SK-N-SH treated with all-trans-retinoic acid at 6 μM for 48 hours (cell line): ENCODE measurements around the gene CWH43.

Source experiments
- ATAC-seq: fragments of 200-7000 bp; cut with Tn5 transposase; 3 replicates; pipeline ENCODE4 v1.9.1; 2020; ENCODE audit warnings: mild to moderate bottlenecking, moderate library complexity
- ARNTL ChIP-seq: fragments of 450-650 bp; formaldehyde crosslinking; IDR thresholded peaks from 2 replicates; pipeline ENCODE4 v1.5.0; 2020; ENCODE audit warnings: low read depth, mild to moderate bottlenecking, moderate library complexity, borderline replicate concordance
- BACH2 ChIP-seq: fragments of 250-450 bp; sonication (Bioruptor Pico); IDR thresholded peaks from 2 replicates; pipeline ENCODE4 v1.9.0; 2021; ENCODE audit warnings: mild to moderate bottlenecking, borderline replicate concordance
- CSDC2 ChIP-seq: fragments of 250-450 bp; sonication (Bioruptor Pico); IDR thresholded peaks from 2 replicates; pipeline ENCODE4 v1.5.0; 2020; ENCODE audit warnings: mild to moderate bottlenecking, moderate library complexity
- ESRRG ChIP-seq: fragments of 250-450 bp; sonication (Bioruptor Pico); IDR thresholded peaks from 2 replicates; pipeline ENCODE4 v1.6.1; 2021; ENCODE audit warnings: mild to moderate bottlenecking
- GLIS3 ChIP-seq: fragments of 250-450 bp; sonication (Bioruptor Pico); IDR thresholded peaks from 2 replicates; pipeline ENCODE4 v1.5.0; 2020; ENCODE audit warnings: mild to moderate bottlenecking, moderate library complexity
- ISL1 ChIP-seq: fragments of 250-450 bp; sonication (Bioruptor Pico); IDR thresholded peaks from 2 replicates; pipeline ENCODE4 v2.1.2; 2022; ENCODE audit warnings: mild to moderate bottlenecking, moderate library complexity
- OSR1 ChIP-seq: fragments of 250-450 bp; sonication (Bioruptor Pico); IDR thresholded peaks from 2 replicates; pipeline ENCODE4 v1.8.0; 2022; ENCODE audit warnings: moderate library complexity, mild to moderate bottlenecking, inconsistent platforms
- PPARA ChIP-seq: fragments of 250-450 bp; sonication (Bioruptor Pico); IDR thresholded peaks from 2 replicates; pipeline ENCODE4 v1.5.0; 2020; ENCODE audit warnings: mild to moderate bottlenecking, borderline replicate concordance
- RARB ChIP-seq: fragments of 250-450 bp; sonication (Bioruptor Pico); IDR thresholded peaks from 2 replicates; pipeline ENCODE4 v1.8.0; 2021; ENCODE audit warnings: mild to moderate bottlenecking, moderate library complexity
- SNAI2 ChIP-seq: fragments of 250-450 bp; sonication (Bioruptor Pico); IDR thresholded peaks from 2 replicates; pipeline ENCODE4 v1.5.0; 2020; ENCODE audit warnings: mild to moderate bottlenecking, moderate library complexity
- TCF4 ChIP-seq: fragments of 250-450 bp; sonication (Bioruptor Pico); IDR thresholded peaks from 2 replicates; pipeline ENCODE4 v1.8.0; 2021; ENCODE audit warnings: mild to moderate bottlenecking, moderate library complexity, borderline replicate concordance
- TOX ChIP-seq: fragments of 250-450 bp; sonication (Bioruptor Pico); IDR thresholded peaks from 2 replicates; pipeline ENCODE4 v1.8.0; 2021; ENCODE audit warnings: mild to moderate bottlenecking, moderate library complexity, borderline replicate concordance
- ZC3H10 ChIP-seq: fragments of 250-450 bp; sonication (Bioruptor Pico); IDR thresholded peaks from 2 replicates; pipeline ENCODE4 v1.5.1; 2021; ENCODE audit warnings: mild to moderate bottlenecking, moderate library complexity
- ZFP3 ChIP-seq: fragments of 250-450 bp; sonication (Bioruptor Pico); IDR thresholded peaks from 2 replicates; pipeline ENCODE4 v1.5.0; 2020; ENCODE audit warnings: mild to moderate bottlenecking, moderate library complexity
- ZFP30 ChIP-seq: fragments of 450-650 bp; formaldehyde crosslinking; IDR thresholded peaks from 2 replicates; pipeline ENCODE4 v1.5.0; 2022; ENCODE audit warnings: mild to moderate bottlenecking, moderate library complexity
- ZNF565 ChIP-seq: fragments of 450-650 bp; formaldehyde crosslinking; conservative IDR thresholded peaks from 2 replicates; pipeline ENCODE4 v1.5.0; 2020; ENCODE audit warnings: low read depth, mild to moderate bottlenecking, moderate library complexity
- ZNF70 ChIP-seq: fragments of 450-650 bp; formaldehyde crosslinking; IDR thresholded peaks from 2 replicates; pipeline ENCODE4 v1.5.0; 2020; ENCODE audit warnings: mild to moderate bottlenecking, moderate library complexity
- ZNF8 ChIP-seq: fragments of 450-650 bp; formaldehyde crosslinking; IDR thresholded peaks from 2 replicates; pipeline ENCODE4 v1.5.0; 2020; ENCODE audit warnings: mild to moderate bottlenecking, moderate library complexity
- TF ChIP-seq, protein P1 (sequence below): fragments of 250-450 bp; sonication (Bioruptor Pico); IDR thresholded peaks from 2 replicates; pipeline ENCODE4 v1.8.0; 2020; ENCODE audit warnings: mild to moderate bottlenecking, moderate library complexity, borderline replicate concordance
- TF ChIP-seq, protein P2 (sequence below): fragments of 250-450 bp; sonication (Bioruptor Pico); IDR thresholded peaks from 2 replicates; pipeline ENCODE4 v1.5.0; 2020; ENCODE audit warnings: mild to moderate bottlenecking, moderate library complexity
- TF ChIP-seq, protein P3 (sequence below): fragments of 250-450 bp; sonication (Bioruptor Pico); IDR thresholded peaks from 2 replicates; pipeline ENCODE4 v1.5.1; 2021; ENCODE audit warnings: mild to moderate bottlenecking, moderate library complexity
- TF ChIP-seq, protein P4 (sequence below): fragments of 250-450 bp; sonication (Bioruptor Pico); IDR thresholded peaks from 2 replicates; pipeline ENCODE4 v1.8.0; 2021; ENCODE audit warnings: low read depth, mild to moderate bottlenecking, moderate library complexity, borderline replicate concordance

Gene CWH43

GRCh38 chr4:48968814-48969213 lies 17.3 kb upstream of the CWH43 start:
- TF ChIP-seq OSR1 (CRISPR knock-in tag) (no peak), BACH2 (CRISPR knock-in tag) (no peak), ZNF565 (CRISPR knock-in tag) (no peak), CSDC2 (no peak), ZFP3 (CRISPR knock-in tag) (no peak), ESRRG (CRISPR knock-in tag) (no peak)
- ATAC-seq, result no peak

DNA sequence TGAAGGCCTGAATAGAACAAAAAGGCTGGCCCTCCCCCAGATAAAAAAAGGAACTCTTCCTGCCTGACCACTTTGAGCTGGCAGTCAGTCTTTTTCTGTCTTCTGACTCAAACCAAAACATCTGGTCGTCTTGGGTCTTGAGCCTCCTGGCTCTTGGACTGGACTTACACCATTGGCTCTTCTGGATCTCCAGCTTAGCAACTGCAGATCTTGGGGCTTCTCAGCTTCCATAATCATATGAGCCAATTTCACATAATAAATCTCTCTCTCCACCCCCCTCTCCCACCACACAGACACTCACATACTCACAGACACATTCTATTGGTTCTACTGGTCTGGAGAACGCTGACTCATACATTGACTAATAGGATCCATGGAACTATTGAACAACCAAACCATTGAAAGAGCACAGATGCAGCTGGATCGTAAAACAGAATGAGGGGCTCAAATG lies 15.6 kb upstream of the CWH43 start:
- ATAC-seq, result peak; percentile 33; the same call in 1 of the 3 replicates
- no peak for TF ChIP-seq TOX (CRISPR knock-in tag)
- TF ChIP-seq, protein P1, sequence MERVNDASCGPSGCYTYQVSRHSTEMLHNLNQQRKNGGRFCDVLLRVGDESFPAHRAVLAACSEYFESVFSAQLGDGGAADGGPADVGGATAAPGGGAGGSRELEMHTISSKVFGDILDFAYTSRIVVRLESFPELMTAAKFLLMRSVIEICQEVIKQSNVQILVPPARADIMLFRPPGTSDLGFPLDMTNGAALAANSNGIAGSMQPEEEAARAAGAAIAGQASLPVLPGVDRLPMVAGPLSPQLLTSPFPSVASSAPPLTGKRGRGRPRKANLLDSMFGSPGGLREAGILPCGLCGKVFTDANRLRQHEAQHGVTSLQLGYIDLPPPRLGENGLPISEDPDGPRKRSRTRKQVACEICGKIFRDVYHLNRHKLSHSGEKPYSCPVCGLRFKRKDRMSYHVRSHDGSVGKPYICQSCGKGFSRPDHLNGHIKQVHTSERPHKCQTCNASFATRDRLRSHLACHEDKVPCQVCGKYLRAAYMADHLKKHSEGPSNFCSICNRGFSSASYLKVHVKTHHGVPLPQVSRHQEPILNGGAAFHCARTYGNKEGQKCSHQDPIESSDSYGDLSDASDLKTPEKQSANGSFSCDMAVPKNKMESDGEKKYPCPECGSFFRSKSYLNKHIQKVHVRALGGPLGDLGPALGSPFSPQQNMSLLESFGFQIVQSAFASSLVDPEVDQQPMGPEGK, result no peak
- TF ChIP-seq, protein P2, sequence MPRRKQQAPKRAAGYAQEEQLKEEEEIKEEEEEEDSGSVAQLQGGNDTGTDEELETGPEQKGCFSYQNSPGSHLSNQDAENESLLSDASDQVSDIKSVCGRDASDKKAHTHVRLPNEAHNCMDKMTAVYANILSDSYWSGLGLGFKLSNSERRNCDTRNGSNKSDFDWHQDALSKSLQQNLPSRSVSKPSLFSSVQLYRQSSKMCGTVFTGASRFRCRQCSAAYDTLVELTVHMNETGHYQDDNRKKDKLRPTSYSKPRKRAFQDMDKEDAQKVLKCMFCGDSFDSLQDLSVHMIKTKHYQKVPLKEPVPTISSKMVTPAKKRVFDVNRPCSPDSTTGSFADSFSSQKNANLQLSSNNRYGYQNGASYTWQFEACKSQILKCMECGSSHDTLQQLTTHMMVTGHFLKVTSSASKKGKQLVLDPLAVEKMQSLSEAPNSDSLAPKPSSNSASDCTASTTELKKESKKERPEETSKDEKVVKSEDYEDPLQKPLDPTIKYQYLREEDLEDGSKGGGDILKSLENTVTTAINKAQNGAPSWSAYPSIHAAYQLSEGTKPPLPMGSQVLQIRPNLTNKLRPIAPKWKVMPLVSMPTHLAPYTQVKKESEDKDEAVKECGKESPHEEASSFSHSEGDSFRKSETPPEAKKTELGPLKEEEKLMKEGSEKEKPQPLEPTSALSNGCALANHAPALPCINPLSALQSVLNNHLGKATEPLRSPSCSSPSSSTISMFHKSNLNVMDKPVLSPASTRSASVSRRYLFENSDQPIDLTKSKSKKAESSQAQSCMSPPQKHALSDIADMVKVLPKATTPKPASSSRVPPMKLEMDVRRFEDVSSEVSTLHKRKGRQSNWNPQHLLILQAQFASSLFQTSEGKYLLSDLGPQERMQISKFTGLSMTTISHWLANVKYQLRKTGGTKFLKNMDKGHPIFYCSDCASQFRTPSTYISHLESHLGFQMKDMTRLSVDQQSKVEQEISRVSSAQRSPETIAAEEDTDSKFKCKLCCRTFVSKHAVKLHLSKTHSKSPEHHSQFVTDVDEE (CRISPR knock-in tag), result no peak
- TF ChIP-seq, protein P3, sequence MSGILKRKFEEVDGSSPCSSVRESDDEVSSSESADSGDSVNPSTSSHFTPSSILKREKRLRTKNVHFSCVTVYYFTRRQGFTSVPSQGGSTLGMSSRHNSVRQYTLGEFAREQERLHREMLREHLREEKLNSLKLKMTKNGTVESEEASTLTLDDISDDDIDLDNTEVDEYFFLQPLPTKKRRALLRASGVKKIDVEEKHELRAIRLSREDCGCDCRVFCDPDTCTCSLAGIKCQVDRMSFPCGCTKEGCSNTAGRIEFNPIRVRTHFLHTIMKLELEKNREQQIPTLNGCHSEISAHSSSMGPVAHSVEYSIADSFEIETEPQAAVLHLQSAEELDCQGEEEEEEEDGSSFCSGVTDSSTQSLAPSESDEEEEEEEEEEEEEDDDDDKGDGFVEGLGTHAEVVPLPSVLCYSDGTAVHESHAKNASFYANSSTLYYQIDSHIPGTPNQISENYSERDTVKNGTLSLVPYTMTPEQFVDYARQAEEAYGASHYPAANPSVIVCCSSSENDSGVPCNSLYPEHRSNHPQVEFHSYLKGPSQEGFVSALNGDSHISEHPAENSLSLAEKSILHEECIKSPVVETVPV (CRISPR knock-in tag), result no peak
- no peak for TF ChIP-seq ZC3H10
- no peak for TF ChIP-seq GLIS3 (CRISPR knock-in tag)
- no peak for TF ChIP-seq ZNF70 (CRISPR knock-in tag)
- no peak for TF ChIP-seq ARNTL
- TF ChIP-seq PPARA (CRISPR knock-in tag), result no peak
- no peak for TF ChIP-seq ZFP30
- TF ChIP-seq, protein P4, sequence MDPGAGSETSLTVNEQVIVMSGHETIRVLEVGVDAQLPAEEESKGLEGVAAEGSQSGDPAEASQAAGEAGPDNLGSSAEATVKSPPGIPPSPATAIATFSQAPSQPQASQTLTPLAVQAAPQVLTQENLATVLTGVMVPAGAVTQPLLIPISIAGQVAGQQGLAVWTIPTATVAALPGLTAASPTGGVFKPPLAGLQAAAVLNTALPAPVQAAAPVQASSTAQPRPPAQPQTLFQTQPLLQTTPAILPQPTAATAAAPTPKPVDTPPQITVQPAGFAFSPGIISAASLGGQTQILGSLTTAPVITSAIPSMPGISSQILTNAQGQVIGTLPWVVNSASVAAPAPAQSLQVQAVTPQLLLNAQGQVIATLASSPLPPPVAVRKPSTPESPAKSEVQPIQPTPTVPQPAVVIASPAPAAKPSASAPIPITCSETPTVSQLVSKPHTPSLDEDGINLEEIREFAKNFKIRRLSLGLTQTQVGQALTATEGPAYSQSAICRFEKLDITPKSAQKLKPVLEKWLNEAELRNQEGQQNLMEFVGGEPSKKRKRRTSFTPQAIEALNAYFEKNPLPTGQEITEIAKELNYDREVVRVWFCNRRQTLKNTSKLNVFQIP (CRISPR knock-in tag), result no peak
- no peak for TF ChIP-seq CSDC2
- no peak for TF ChIP-seq ZNF565 (CRISPR knock-in tag)
- no peak for TF ChIP-seq TCF4
- no peak for TF ChIP-seq RARB (CRISPR knock-in tag)
- TF ChIP-seq ZNF8 (CRISPR knock-in tag), result no peak
- no peak for TF ChIP-seq SNAI2 (CRISPR knock-in tag)
- TF ChIP-seq OSR1 (CRISPR knock-in tag), result no peak
- no peak for TF ChIP-seq ISL1 (CRISPR knock-in tag)

GRCh38 chr4:48974979-48975640 lies 11.0 kb upstream of the CWH43 start:
- no peak for ATAC-seq
- TF ChIP-seq BACH2 (CRISPR knock-in tag) (no peak), ZNF565 (CRISPR knock-in tag) (no peak)

GRCh38 chr4:48976041-48976440 lies 10.0 kb upstream of the CWH43 start:
- TF ChIP-seq SNAI2 (CRISPR knock-in tag) (no peak), TCF4 (no peak), ZNF70 (CRISPR knock-in tag) (no peak), ZFP3 (CRISPR knock-in tag) (no peak)
- ATAC-seq, result no peak
